ENCODE measurements around the gene PGBD2.

DNA sequence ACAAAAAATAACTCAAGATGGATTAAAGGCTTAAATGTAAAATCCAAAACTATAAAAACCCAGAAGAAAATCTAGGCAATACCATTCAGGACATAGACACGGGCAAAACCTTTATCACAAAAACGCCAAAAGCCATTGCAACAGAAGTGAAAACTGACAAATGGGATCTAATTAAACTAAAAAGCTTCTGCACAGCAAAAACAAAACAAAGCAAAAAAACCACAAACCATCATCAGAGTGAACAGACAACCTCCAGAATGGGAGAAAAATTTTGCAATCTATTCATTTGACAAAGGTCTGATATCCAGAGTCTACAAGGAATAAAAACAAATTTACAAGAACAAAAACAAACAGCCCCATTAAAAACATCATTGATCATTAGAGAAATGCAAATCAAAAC, 4.5 kb upstream of the PGBD2 start:
- TF ChIP-seq, protein P1, sequence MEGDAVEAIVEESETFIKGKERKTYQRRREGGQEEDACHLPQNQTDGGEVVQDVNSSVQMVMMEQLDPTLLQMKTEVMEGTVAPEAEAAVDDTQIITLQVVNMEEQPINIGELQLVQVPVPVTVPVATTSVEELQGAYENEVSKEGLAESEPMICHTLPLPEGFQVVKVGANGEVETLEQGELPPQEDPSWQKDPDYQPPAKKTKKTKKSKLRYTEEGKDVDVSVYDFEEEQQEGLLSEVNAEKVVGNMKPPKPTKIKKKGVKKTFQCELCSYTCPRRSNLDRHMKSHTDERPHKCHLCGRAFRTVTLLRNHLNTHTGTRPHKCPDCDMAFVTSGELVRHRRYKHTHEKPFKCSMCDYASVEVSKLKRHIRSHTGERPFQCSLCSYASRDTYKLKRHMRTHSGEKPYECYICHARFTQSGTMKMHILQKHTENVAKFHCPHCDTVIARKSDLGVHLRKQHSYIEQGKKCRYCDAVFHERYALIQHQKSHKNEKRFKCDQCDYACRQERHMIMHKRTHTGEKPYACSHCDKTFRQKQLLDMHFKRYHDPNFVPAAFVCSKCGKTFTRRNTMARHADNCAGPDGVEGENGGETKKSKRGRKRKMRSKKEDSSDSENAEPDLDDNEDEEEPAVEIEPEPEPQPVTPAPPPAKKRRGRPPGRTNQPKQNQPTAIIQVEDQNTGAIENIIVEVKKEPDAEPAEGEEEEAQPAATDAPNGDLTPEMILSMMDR (optimal IDR thresholded peaks at IDR 0.05 in 1 of 3, IDR thresholded peaks at IDR 0.05 in 1 of 3, conservative IDR thresholded peaks at IDR 0.05 in 1 of 3; ENCODE audit: extremely low read depth in 1 of 3, insufficient read depth in 2 of 3, low read length in 3 of 3): no peak
- no peak for TF ChIP-seq EZH2 (IDR thresholded peaks at IDR 0.05; ENCODE audit: low read length)

All from keratinocyte (primary cell).